Spleen (tissue), 11 donors: Measurements from ENCODE around the gene RPL35A. TPM values are rescaled to one million over a fixed set of nuclear protein-coding genes. Genes with fewer than 3 reads are reported as not detected.

ENCODE experiments used
- DNase-seq: peaks from one replicate; pipeline ENCODE4 v3.0.0-alpha.2; 2020
- H3K27ac ChIP-seq, 8 donors: fragments of 200-600 bp; sonication (generic) in 7 of 8; 1 replicate in 4 of 8; 2 replicates in 4 of 8; pipeline versions ENCODE4 v1.5.0 to v1.8.0; 2016 to 2021; ENCODE audit warnings: inconsistent platforms in 4 of 8, mild to moderate bottlenecking in 4 of 8, moderate library complexity in 1 of 8
- H3K27me3 ChIP-seq, 7 donors: fragments of 200-600 bp; sonication (generic) in 6 of 7; replicated peaks in 1 of 7; 1 replicate in 4 of 7; 2 replicates in 3 of 7; pipeline versions ENCODE4 v1.5.0 to v1.8.0; 2016 to 2021; ENCODE audit warnings: inconsistent platforms in 3 of 7, mild to moderate bottlenecking in 1 of 7
- H3K36me3 ChIP-seq, 6 donors: fragments of 200-600 bp; sonication (generic) in 5 of 6; 1 replicate in 4 of 6; 2 replicates in 2 of 6; pipeline versions ENCODE4 v1.5.0 to v1.8.0; 2016 to 2021; ENCODE audit warnings: inconsistent platforms in 2 of 6
- H3K4me1 ChIP-seq, 6 donors: fragments of 200-600 bp; sonication (generic) in 5 of 6; 1 replicate in 3 of 6; 2 replicates in 3 of 6; pipeline versions ENCODE4 v1.5.0 to v1.8.0; 2016 to 2021; ENCODE audit warnings: inconsistent platforms in 3 of 6
- H3K4me3 ChIP-seq, 8 donors: fragments of 200-600 bp; sonication (generic) in 7 of 8; 1 replicate in 4 of 8; 2 replicates in 4 of 8; pipeline versions ENCODE4 v1.5.0 to v1.8.0; 2016 to 2021; ENCODE audit warnings: inconsistent platforms in 4 of 8, mild to moderate bottlenecking in 4 of 8, moderate library complexity in 2 of 8
- H3K9me3 ChIP-seq, 8 donors: fragments of 200-600 bp; sonication (generic) in 7 of 8; 1 replicate in 4 of 8; 2 replicates in 4 of 8; pipeline versions ENCODE4 v1.5.0 to v1.8.0; 2016 to 2021; ENCODE audit warnings: inconsistent platforms in 4 of 8
- CTCF ChIP-seq, 11 experiments: fragments of 200-600 bp in 7 of 11; fragments of 450-650 bp in 4 of 11; sonication (generic) in 4 of 11; IDR thresholded peaks in 8 of 11; conservative IDR thresholded peaks in 3 of 11; 1 replicate in 7 of 11; 2 replicates in 4 of 11; pipeline versions ENCODE4 v1.4.0 to v1.8.0; 2016 to 2021; ENCODE audit warnings: antibody characterized with exemption in 11 of 11, inconsistent platforms in 4 of 11, mild to moderate bottlenecking in 1 of 11
- POLR2A ChIP-seq, 3 donors: fragments of 450-650 bp; IDR thresholded peaks; one replicate each; pipeline ENCODE4 v1.5.1; 2017; ENCODE audit warnings: antibody characterized with exemption in 3 of 3, mild to moderate bottlenecking in 1 of 3
- POLR2AphosphoS5 ChIP-seq, 3 donors: sonication (generic); formaldehyde crosslinking; IDR thresholded peaks; one replicate each; pipeline ENCODE4 v1.5.1; 2017; ENCODE audit warnings: antibody characterized with exemption in 3 of 3
- WGBS, 5 donors: extraction: QIAGEN DNeasy Blood & Tissue Kit in 3 of 5; methylation state at CpG; one replicate each; pipeline versions ENCODE4 v1.1.5 to v1.1.7; 2013 to 2018; 5-methylcytosine and 5-hydroxymethylcytosine counted together
- intact Hi-C: fragments of 100-400 bp; cut with DNase I; formaldehyde crosslinking; loops from one replicate; pipeline ENCODE4 v1.15.0; 2023; ENCODE audit warnings: low total_unique reads
- polyA plus RNA-seq, 3 donors: library from polyadenylated mRNA; stranded (reverse); fragments of 200-250 nt; gene quantifications; one replicate each; pipeline ENCODE4 v1.2.1, GENCODE V29; 2013
- total RNA-seq, 7 donors: library from RNA; depleted of rRNA in 3 of 7; stranded (reverse); fragments of >200 nt in 3 of 7; fragmentation: NEBNext Ultra II Directional in 4 of 7; extraction: Animal tissue kit (Norgen Biotek cat#: 25700) in 4 of 7; gene quantifications; one replicate each; pipeline versions ENCODE4 v1.1.0 to v1.2.1, GENCODE V29; 2016 to 2021
- donor health status: healthy with polysubstance abuse.
- donor health status: DM: no; HTN: no; CAD: no; lungs with moderate emphysema.
- donor health status: DM: no; HTN: no; CAD: no.
- donor health status: Bipolar disorder and iron deficiency.
- donor health status: healthy.
- donor health status: DM: no; HTN: no; CAD: no.
- donor health status: DM: yes; HTN: yes; CAD: no.

The RPL35A gene
- total and polyA plus RNA-seq, 10 donors, result 618 to 3,288 (median 815) TPM

GRCh38 chr3:197950677-197951061, 679 bp downstream of the RPL35A start:
- Histone ChIP-seq H3K9me3 (no peaks in the 10 kb centered on the region), H3K27ac (peak overlapping the region; percentile 86 to 97 (median 92)), H3K4me3 (peak overlapping the region; percentile 42 to 84 (median 62)), H3K27me3 (no peaks in the 10 kb centered on the region), H3K36me3 (peaks cover 5 to 47% (median 46%) of the 10 kb centered on the region in 6 donors), H3K4me1 (peaks cover 28 to 58% (median 52%) of the 10 kb centered on the region in 6 donors)
- intact Hi-C loops, result no loop called here
- WGBS, 5 donors, result 0 to 2% (median 1%) methylated on average over 11 of the region's 11 CpGs
- no peak for TF ChIP-seq CTCF (IDR thresholded peaks at IDR 0.05 in 8 of 11, conservative IDR thresholded peaks at IDR 0.05 in 3 of 11)
- no peak for TF ChIP-seq POLR2AphosphoS5 (IDR thresholded peaks at IDR 0.05)
- no peak for TF ChIP-seq POLR2A (IDR thresholded peaks at IDR 0.05)
- DNase-seq, result no peak

- intact Hi-C loops, result no loop called here
- TF ChIP-seq POLR2A (IDR thresholded peaks at IDR 0.05) (no peak), CTCF (IDR thresholded peaks at IDR 0.05 in 8 of 11, conservative IDR thresholded peaks at IDR 0.05 in 3 of 11) (no peak), POLR2AphosphoS5 (IDR thresholded peaks at IDR 0.05) (no peak)
- H3K27ac ChIP-seq, result peak overlapping the region in 7 of 8 donors; percentile 86 to 97 (median 94)
- H3K36me3 ChIP-seq, result peaks cover 8 to 56% (median 54%) of the 10 kb centered on the region in 6 donors
- H3K9me3 ChIP-seq, result no peaks in the 10 kb centered on the region
- no peak for DNase-seq
- WGBS, 5 donors, result 74 to 90% (median 79%) methylated on average over 20 to 21 of the region's 21 CpGs
- H3K27me3 ChIP-seq, result no peaks in the 10 kb centered on the region
- peaks cover 28 to 62% (median 52%) of the 10 kb centered on the region in 6 donors for H3K4me1 ChIP-seq
- peak overlapping the region; percentile 42 to 84 (median 62) for H3K4me3 ChIP-seq
These were observed 1.5 kb downstream of the RPL35A start for GRCh38 chr3:197951392-197951990.

GRCh38 chr3:197952440-197952839, 2.5 kb downstream of the RPL35A start:
- Histone ChIP-seq H3K9me3 (no peaks in the 10 kb centered on the region), H3K27me3 (no peaks in the 10 kb centered on the region), H3K36me3 (peaks cover 8 to 64% (median 56%) of the 10 kb centered on the region in 6 donors), H3K4me1 (peaks cover 28 to 71% (median 57%) of the 10 kb centered on the region in 6 donors), H3K4me3 (no peak overlapping the region), H3K27ac (no peak overlapping the region)
- no peak for TF ChIP-seq POLR2AphosphoS5 (IDR thresholded peaks at IDR 0.05)
- no peak for TF ChIP-seq POLR2A (IDR thresholded peaks at IDR 0.05)
- TF ChIP-seq CTCF (IDR thresholded peaks at IDR 0.05 in 8 of 11, conservative IDR thresholded peaks at IDR 0.05 in 3 of 11), result no peak
- intact Hi-C loops, result no loop called here
- 86 to 96% (median 90%) methylated on average over 9 of the region's 9 CpGs for WGBS, 5 donors
- DNase-seq, result no peak

- Histone ChIP-seq H3K27me3 (no peaks in the 10 kb centered on the region), H3K4me1 (peaks cover 31 to 80% (median 64%) of the 10 kb centered on the region in 6 donors), H3K4me3 (peak overlapping the region in 1 of 8 donors; percentile 22), H3K9me3 (no peaks in the 10 kb centered on the region), H3K27ac (no peak overlapping the region), H3K36me3 (peaks cover 8 to 64% (median 56%) of the 10 kb centered on the region in 6 donors)
- intact Hi-C loops, result no loop called here
- 56 to 77% (median 67%) methylated on average over 6 of the region's 6 CpGs for WGBS, 5 donors
- TF ChIP-seq POLR2AphosphoS5 (IDR thresholded peaks at IDR 0.05) (no peak), CTCF (IDR thresholded peaks at IDR 0.05 in 8 of 11, conservative IDR thresholded peaks at IDR 0.05 in 3 of 11) (no peak), POLR2A (IDR thresholded peaks at IDR 0.05) (no peak)
- DNase-seq, result no peak
These were observed 3.3 kb downstream of the RPL35A start for GRCh38 chr3:197953325-197953724.
